Measurements from ENCODE around the gene DDI2.

GRCh38 chr1:15568387-15569073 lies 48.7 kb upstream of the DDI2 start:
- TF ChIP-seq CTCF (IDR thresholded peaks at IDR 0.05) (no peak), EZH2 (IDR thresholded peaks at IDR 0.05) (no peak)
